Mucosa of gallbladder (tissue), 1 donor: ENCODE data around the gene OR2M2. TPM values are rescaled to one million over a fixed set of nuclear protein-coding genes. Genes with fewer than 3 reads are reported as not detected.

Experiments used
- total RNA-seq: library from RNA; stranded (reverse); gene quantifications from one replicate; pipeline ENCODE4 v1.2.1, GENCODE V29; 2021
- donor health status: DM: no; HTN: no; CAD: no.

The OR2M2 gene
- total RNA-seq, 1 donor from 2014 or later: not detected

Other genes starting within 250 kb of the OR2M2 start
- not detected for gene OR2AJ1, start 249.9 kb upstream of the OR2M2 start, total RNA-seq
- gene OR2L8, start 226.0 kb upstream of the OR2M2 start, total RNA-seq: not detected
- gene OR2AK2, start 209.6 kb upstream of the OR2M2 start, total RNA-seq: not detected
- not detected for gene OR2L5, start 161.2 kb upstream of the OR2M2 start, total RNA-seq
- gene OR2L2, start 144.8 kb upstream of the OR2M2 start, total RNA-seq: 0.06 TPM
- not detected for gene OR2L3, start 128.0 kb upstream of the OR2M2 start, total RNA-seq
- not detected for gene OR2L13, start 79.6 kb upstream of the OR2M2 start, total RNA-seq
- gene OR2M5, start 29.7 kb upstream of the OR2M2 start, total RNA-seq: not detected
- not detected for gene OR2M3, start 22.4 kb downstream of the OR2M2 start, total RNA-seq
- gene OR2M4, start 56.6 kb downstream of the OR2M2 start, total RNA-seq: not detected
- not detected for gene OR2T33, start 103.2 kb downstream of the OR2M2 start, total RNA-seq
- gene OR2T12, start 128.6 kb downstream of the OR2M2 start, total RNA-seq: not detected
- gene OR2M7, start 149.7 kb downstream of the OR2M2 start, total RNA-seq: not detected
- not detected for gene OR14C36, start 174.0 kb downstream of the OR2M2 start, total RNA-seq
- gene OR2T4, start 186.8 kb downstream of the OR2M2 start, total RNA-seq: not detected
- gene OR2T6, start 200.9 kb downstream of the OR2M2 start, total RNA-seq: not detected
- not detected for gene OR2T1, start 228.2 kb downstream of the OR2M2 start, total RNA-seq